GM20431 (cell line): ENCODE measurements around the gene CDCP1.

Experiments
- in situ Hi-C: fragments of 300-500 bp; cut with MseI, MboI; formaldehyde crosslinking; loops from one replicate; pipeline ENCODE4 v1.15.0; 2020; ENCODE audit warnings: low sequenced_read_pairs; ENCODE audit not compliant: unreplicated experiment

CDCP1 gene

GRCh38 chr3:45118615-45119071, 27.5 kb downstream of the CDCP1 start:
- in situ Hi-C loops: no loop called here

DNA sequence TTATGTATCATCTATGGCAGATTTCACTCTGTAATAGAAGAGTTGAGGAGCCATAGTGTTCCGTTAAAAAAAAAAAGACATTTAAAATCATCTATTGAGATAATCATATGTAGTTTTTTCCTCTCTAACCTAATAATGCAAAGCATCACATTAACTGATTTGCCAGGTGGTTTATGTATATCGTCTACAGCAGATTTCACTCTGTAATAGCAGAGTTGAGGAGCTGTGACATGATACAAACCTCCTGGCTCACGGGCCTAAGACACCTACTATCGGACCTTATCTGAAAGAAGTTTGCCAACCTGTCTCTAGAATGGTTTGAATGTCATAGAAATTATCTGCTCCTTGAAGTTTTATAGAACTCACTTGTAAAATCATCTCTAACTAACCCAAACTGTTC, 29.8 kb downstream of the CDCP1 start:
- in situ Hi-C loops: no loop called here

- in situ Hi-C loops: no loop called here
These were observed 32.5 kb downstream of the CDCP1 start for GRCh38 chr3:45113625-45114050.

DNA sequence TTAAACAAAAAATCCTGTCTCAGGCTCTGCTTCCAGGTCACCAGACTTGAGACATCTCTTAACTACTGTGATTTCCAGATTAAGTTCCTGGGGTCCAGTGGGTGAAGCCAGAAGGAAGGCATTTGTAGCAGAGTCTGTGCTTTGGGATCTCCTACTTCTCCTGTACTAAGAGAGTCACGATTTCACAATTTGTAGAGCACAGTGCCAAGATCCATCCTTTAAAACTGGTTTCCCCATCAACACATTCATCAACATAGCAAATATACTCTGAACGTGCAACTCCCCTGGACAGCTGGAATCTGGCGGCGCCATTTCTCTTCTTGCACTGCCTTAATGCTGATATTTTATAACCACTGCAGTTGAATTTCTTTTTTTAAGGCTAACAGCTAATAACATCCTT, 33.2 kb downstream of the CDCP1 start:
- in situ Hi-C loops: no loop called here

- in situ Hi-C loops: no loop called here
These were observed 35.7 kb downstream of the CDCP1 start for GRCh38 chr3:45110509-45110833.

DNA sequence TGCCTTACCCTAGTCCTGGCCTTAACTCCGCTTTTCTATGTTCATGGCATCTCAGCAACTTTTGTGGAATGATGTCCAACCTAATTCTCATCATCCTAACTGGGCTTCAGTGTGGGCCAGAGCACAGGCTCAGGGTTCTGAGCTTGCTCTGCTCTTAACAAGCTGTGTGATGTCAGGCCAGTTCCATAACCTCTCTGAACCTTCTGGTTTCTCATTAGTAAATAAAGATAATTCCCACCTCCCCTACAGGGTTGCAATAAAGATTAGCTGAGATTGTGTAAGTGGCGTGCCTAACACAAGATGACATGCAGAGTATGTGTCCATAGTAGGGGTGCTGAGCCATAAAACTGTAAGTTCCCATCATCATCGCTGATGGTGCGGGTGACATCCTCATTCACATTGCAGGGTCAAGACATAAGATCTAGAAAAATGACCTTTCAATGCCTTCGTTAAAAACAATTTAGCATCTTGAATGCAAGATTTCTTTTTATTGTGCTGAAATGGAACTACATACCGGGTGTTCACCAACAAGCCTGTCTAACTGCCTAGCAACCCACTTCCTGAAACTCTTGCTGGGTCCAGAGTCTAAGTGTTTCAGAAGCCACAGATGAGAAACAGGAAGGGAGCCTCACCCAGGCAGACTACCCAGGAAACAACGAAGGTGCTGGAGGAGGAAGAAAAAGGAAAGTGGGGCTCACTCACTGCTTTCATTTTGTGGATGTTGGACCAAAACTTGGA, 36.2 kb downstream of the CDCP1 start:
- in situ Hi-C loops: no loop called here

DNA sequence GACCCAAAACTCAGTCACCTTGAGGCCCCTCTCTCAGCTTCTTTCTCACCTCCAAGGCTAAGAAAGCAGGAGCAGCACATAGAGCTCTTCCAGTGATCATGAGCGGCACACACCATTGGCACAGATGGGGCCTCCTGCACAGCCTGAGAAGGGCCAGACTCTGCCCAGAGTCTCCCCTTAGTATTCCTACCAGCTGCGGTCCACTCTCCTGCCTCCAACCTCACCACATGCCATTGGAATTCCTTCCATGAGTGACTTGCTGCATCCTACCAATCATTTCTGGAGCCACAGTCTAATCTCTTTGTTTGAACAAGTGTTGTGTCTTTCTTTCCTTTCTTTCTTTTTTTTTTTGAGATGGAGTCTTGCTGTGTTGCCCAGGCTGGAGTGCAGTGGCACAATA, 39.3 kb downstream of the CDCP1 start:
- in situ Hi-C loops: no loop called here

GRCh38 chr3:45105855-45106671, 40.1 kb downstream of the CDCP1 start:
- in situ Hi-C loops: no loop called here

- in situ Hi-C loops: no loop called here
These were observed 41.2 kb downstream of the CDCP1 start for GRCh38 chr3:45104715-45105711.

- in situ Hi-C loops: no loop called here
These were observed 42.1 kb downstream of the CDCP1 start for GRCh38 chr3:45103753-45104714.

- in situ Hi-C loops: no loop called here
These were observed 42.8 kb downstream of the CDCP1 start for GRCh38 chr3:45103334-45103733.

GRCh38 chr3:45100981-45101407, 45.2 kb downstream of the CDCP1 start:
- in situ Hi-C loops: no loop called here

GRCh38 chr3:45098310-45098709, 47.9 kb downstream of the CDCP1 start:
- in situ Hi-C loops: no loop called here

DNA sequence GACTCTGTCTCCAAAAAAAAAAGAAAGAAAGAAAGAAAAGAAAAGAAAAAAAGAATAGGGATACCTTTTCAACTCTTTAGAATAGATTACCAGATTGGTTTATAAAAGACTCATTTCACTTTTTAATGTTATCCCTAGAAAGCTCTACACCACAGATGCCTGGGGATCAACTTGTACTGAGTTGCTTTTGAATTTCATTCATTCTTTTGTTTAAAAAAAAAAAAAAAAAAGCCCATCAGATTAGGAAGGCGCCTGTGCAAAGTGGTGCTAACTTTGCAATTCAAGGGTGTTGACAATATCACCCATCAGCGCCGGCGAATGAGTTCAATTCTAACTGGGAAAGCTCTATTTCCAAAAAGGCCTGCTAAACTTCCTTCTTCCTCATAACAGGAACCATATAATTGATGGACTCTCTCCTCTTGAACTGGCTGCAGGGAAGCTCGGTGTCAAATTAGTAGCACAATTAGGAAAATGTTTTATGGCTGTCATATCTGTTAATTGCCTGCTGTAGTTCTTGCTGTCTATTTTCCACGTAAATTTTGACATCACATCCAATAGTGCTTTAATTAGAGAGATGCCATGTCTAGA, 48.8 kb downstream of the CDCP1 start:
- in situ Hi-C loops: no loop called here

GRCh38 chr3:45095916-45096526, 50.2 kb downstream of the CDCP1 start:
- in situ Hi-C loops: no loop called here

DNA sequence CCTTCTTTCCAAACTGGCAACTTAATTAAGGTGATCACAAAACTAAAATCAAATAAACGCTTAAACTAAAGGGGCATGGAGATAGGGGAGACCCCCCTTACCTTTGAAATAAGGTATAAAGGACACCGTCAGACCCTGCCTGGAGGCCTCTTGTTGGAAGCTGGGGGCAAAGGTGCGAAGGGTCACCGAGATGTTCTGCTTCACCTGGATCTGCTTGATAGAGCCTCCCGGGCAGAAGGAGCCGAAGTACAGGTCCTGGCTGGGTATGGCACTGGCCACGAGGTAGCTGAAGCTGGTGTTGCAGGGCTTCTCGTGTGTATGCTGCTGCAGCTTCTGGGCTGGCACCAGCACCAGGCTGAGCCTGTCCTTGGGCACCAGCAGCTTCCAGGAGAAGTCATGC, 53.0 kb downstream of the CDCP1 start:
- in situ Hi-C loops: no loop called here

- in situ Hi-C loops: no loop called here
These were observed 53.8 kb downstream of the CDCP1 start for GRCh38 chr3:45092132-45093031.
